Adrenal gland (tissue), 5 donors: Measurements from ENCODE around the gene MACF1.

Experiments used
- CTCF ChIP-seq, 6 experiments: fragments of 450-650 bp in 4 of 6; fragments of 200-600 bp in 2 of 6; sonication (generic) in 1 of 6; IDR thresholded peaks; 1 replicate in 5 of 6; 2 replicates in 1 of 6; pipeline versions ENCODE4 v1.5.1 to v1.8.0; 2016 to 2021; ENCODE audit warnings: antibody characterized with exemption in 6 of 6, mild to moderate bottlenecking in 2 of 6, moderate library complexity in 1 of 6
- POLR2A ChIP-seq, 2 donors: fragments of 450-650 bp; IDR thresholded peaks; one replicate each; pipeline ENCODE4 v1.6.1; 2017; ENCODE audit warnings: antibody characterized with exemption in 2 of 2, mild to moderate bottlenecking in 2 of 2, moderate library complexity in 1 of 2
- donor health status: DM: no; HTN: no; CAD: no.

- TF ChIP-seq CTCF (IDR thresholded peaks at IDR 0.05) = no peak
- TF ChIP-seq POLR2A (IDR thresholded peaks at IDR 0.05) = no peak
Measured at GRCh38 chr1:39277879-39278278, 73.4 kb downstream of the MACF1 start.
